Tibial nerve (tissue), 4 donors: ENCODE data around the gene DENND10.

Experiments used
- CTCF ChIP-seq, 5 experiments: fragments of 200-600 bp in 3 of 5; fragments of 450-650 bp in 2 of 5; sonication (generic) in 3 of 5; IDR thresholded peaks; one replicate each; pipeline ENCODE4 v1.5.1; 2016 to 2019; ENCODE audit warnings: antibody characterized with exemption in 5 of 5, mild to moderate bottlenecking in 3 of 5, moderate library complexity in 2 of 5
- EP300 ChIP-seq, 2 donors: sonication (generic); formaldehyde crosslinking; IDR thresholded peaks; one replicate each; pipeline ENCODE4 v1.6.1; 2017; ENCODE audit warnings: antibody characterized with exemption in 2 of 2, mild to moderate bottlenecking in 1 of 2
- POLR2A ChIP-seq, 2 donors: fragments of 450-650 bp; IDR thresholded peaks; one replicate each; pipeline ENCODE4 v1.6.1; 2017; ENCODE audit warnings: antibody characterized with exemption in 2 of 2, mild to moderate bottlenecking in 2 of 2, moderate library complexity in 2 of 2

GRCh38 chr10:119059557-119059956 lies 44.4 kb upstream of the DENND10 start:
- no peak for TF ChIP-seq POLR2A (IDR thresholded peaks at IDR 0.05)
- no peak for TF ChIP-seq CTCF (IDR thresholded peaks at IDR 0.05)
- no peak for TF ChIP-seq EP300 (IDR thresholded peaks at IDR 0.05)
